Calu3 (cell line): ENCODE measurements around the gene OOSP2. TPM values are rescaled to one million over a fixed set of nuclear protein-coding genes. Genes with fewer than 3 reads are reported as not detected.

ENCODE experiments used
- BruUV-seq: library from RNA; stranded (reverse); fragments of 400-500 nt; replicated peaks from 2 replicates; lab custom pipeline; 2021; lab: Mats Ljungman, UMichigan
- CTCF ChIA-PET: fragments of 300-600 bp; sonication (Branson Sonifier 250); formaldehyde crosslinking; loops from one replicate; lab custom pipeline; 2022; ENCODE audit warnings: antibody characterized with exemption; lab: Charles Lee
- DNase-seq: peaks from one replicate; pipeline ENCODE4 v3.0.0; 2022
- H3K27ac Mint-ChIP-seq: one replicate; pipeline ENCODE4 v1.8.0; 2022; ENCODE audit warnings: mixed read lengths; ENCODE audit not compliant: unreplicated experiment
- H3K27me3 Mint-ChIP-seq: one replicate; pipeline ENCODE4 v1.8.0; 2022; ENCODE audit warnings: mixed read lengths; ENCODE audit not compliant: unreplicated experiment
- H3K36me3 Mint-ChIP-seq: one replicate; pipeline ENCODE4 v1.8.0; 2022; ENCODE audit warnings: mild to moderate bottlenecking, moderate library complexity, mixed read lengths; ENCODE audit not compliant: insufficient read depth, unreplicated experiment
- H3K4me1 Mint-ChIP-seq: one replicate; pipeline ENCODE4 v1.8.0; 2022; ENCODE audit warnings: mild to moderate bottlenecking, low read depth, mixed read lengths; ENCODE audit not compliant: unreplicated experiment
- H3K4me3 Mint-ChIP-seq: one replicate; pipeline ENCODE4 v1.8.0; 2022; ENCODE audit warnings: mild to moderate bottlenecking, low read depth, moderate library complexity, mixed read lengths; ENCODE audit not compliant: unreplicated experiment
- H3K9me3 Mint-ChIP-seq: one replicate; pipeline ENCODE4 v1.8.0; 2022; ENCODE audit warnings: low read depth, mixed read lengths; ENCODE audit not compliant: unreplicated experiment
- intact Hi-C: fragments of 100-400 bp; cut with micrococcal nuclease; formaldehyde crosslinking; loops from one replicate; pipeline ENCODE4 v1.10.0; 2022; ENCODE audit not compliant: unreplicated experiment
- total RNA-seq: library from RNA; stranded (reverse); gene quantifications from 2 replicates; pipeline ENCODE4 v1.2.3, GENCODE V29; 2022
- TF ChIP-seq, protein P1 (sequence below): fragments of 200-600 bp; IDR thresholded peaks from one replicate; pipeline ENCODE4 v1.8.0; 2022; ENCODE audit warnings: antibody characterized with exemption; ENCODE audit not compliant: unreplicated experiment

Gene OOSP2
- total RNA-seq, 1 experiment from 2014 or later = not detected

DNA sequence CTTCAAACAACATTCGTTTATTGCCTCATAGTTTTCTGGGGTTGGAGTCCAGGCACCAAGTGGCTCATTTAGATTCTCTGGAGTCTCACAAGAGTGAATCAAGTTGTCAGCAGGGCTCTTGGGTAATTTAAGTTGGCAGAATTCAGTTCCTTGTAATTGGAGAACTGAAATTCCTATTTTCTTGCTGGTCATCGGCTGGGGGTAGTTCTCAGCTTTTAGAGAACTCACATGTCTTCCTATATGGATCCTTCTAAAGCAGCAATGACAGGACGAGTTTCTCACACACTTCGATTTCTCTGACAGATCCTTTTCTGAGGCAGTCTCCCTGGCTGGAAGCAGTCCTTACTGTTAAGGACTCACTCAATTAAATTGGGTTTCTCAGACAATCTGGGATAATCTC lies 40.5 kb upstream of the OOSP2 start:
- CTCF ChIA-PET = no interaction called here
- no peaks in the 10 kb centered on the region for H3K36me3 Mint-ChIP-seq
- no peaks in the 10 kb centered on the region for H3K9me3 Mint-ChIP-seq
- H3K4me1 Mint-ChIP-seq = no peaks in the 10 kb centered on the region
- intact Hi-C loops = loop anchor here (5.0 kb wide), 1 partner anchor 58 kb away; the partner anchor contains the start of gene MS4A3
- no peaks in the 10 kb centered on the region for H3K27me3 Mint-ChIP-seq
- H3K4me3 Mint-ChIP-seq = no peak overlapping the region
- DNase-seq = no peak
- no peak overlapping the region for H3K27ac Mint-ChIP-seq
- BruUV-seq = no TSS peak
- TF ChIP-seq, protein P1, sequence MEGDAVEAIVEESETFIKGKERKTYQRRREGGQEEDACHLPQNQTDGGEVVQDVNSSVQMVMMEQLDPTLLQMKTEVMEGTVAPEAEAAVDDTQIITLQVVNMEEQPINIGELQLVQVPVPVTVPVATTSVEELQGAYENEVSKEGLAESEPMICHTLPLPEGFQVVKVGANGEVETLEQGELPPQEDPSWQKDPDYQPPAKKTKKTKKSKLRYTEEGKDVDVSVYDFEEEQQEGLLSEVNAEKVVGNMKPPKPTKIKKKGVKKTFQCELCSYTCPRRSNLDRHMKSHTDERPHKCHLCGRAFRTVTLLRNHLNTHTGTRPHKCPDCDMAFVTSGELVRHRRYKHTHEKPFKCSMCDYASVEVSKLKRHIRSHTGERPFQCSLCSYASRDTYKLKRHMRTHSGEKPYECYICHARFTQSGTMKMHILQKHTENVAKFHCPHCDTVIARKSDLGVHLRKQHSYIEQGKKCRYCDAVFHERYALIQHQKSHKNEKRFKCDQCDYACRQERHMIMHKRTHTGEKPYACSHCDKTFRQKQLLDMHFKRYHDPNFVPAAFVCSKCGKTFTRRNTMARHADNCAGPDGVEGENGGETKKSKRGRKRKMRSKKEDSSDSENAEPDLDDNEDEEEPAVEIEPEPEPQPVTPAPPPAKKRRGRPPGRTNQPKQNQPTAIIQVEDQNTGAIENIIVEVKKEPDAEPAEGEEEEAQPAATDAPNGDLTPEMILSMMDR = no peak

DNA sequence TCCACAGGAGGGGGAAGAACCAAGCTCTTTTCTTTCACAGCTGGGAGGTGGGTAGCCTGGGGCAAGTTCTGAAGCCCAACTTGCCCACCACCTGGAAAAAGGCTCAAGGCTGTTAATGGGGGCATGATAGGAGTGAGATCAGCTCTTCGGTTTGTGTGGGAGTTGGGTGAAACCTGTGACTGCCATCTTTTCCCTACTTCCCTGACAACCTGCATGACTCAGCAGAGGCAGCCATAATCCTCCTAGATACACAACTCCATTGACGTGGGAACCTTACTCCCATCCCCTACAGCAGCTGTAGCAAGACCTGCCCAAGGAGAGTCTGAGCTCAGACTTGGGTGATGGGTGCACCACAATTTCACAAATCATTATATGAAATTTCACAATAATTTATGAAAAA lies 36.5 kb upstream of the OOSP2 start:
- no peak overlapping the region for H3K27ac Mint-ChIP-seq
- H3K9me3 Mint-ChIP-seq = no peaks in the 10 kb centered on the region
- intact Hi-C loops = no loop called here
- no TSS peak for BruUV-seq
- TF ChIP-seq, protein P1 = no peak
- H3K4me1 Mint-ChIP-seq = no peaks in the 10 kb centered on the region
- CTCF ChIA-PET = no interaction called here
- H3K27me3 Mint-ChIP-seq = no peaks in the 10 kb centered on the region
- no peaks in the 10 kb centered on the region for H3K36me3 Mint-ChIP-seq
- no peak overlapping the region for H3K4me3 Mint-ChIP-seq
- no peak for DNase-seq

DNA sequence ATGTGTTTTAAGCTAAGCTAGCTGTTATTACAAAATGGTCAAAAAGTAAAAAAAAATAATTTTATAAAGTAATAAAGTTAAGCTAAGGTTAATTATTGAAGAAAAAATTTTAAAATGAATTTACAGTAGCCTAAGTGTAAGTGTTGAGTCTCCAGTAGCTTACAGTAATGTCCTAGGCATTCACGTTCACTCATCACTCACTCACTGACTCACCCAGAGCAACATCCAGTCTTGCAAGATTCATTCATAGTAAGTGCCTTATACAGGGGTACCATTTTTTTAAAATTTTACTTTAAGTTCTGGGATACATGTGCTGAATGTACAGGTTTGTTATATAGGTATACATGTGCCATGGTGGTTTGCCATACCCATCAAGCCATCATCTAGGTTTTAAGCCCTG lies 34.8 kb upstream of the OOSP2 start:
- Mint-ChIP-seq H3K4me1 (no peaks in the 10 kb centered on the region), H3K27ac (no peak overlapping the region), H3K4me3 (no peak overlapping the region), H3K36me3 (no peaks in the 10 kb centered on the region), H3K27me3 (no peaks in the 10 kb centered on the region), H3K9me3 (peaks cover 2% of the 10 kb centered on the region)
- DNase-seq = no peak
- CTCF ChIA-PET = no interaction called here
- intact Hi-C loops = no loop called here
- no TSS peak for BruUV-seq
- TF ChIP-seq, protein P1 = no peak

DNA sequence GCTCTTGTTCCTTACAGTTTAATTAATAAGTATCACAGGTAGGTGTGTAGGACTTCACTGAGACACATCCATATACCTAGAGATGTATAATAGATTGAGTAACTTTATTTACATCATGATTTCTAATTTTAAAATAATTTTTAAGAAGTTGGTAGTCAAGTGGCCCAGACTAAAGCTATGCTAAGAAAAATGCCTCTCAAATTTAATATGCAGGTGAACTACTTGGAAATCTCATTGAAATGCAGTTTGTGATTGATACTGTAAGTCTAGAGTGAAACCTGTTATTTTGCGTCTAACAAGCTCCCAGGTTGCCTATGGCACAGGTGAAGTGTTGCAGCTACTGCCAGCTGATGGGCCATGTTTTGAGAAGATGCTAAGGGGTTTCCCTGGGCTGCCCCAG lies 23.3 kb upstream of the OOSP2 start, which contains the start of gene OOSP4B:
TSS of gene OOSP4B (plus strand) at position 301 of the 400 bp plus-strand sequence.
- TF ChIP-seq, protein P1 = no peak

More for the DNA sequence above, 23.3 kb upstream of the OOSP2 start, which contains the start of gene OOSP4B:
- no peak for DNase-seq
- BruUV-seq = no TSS peak
- Mint-ChIP-seq H3K36me3 (no peaks in the 10 kb centered on the region), H3K27ac (no peak within 1 kb of the TSS), H3K27me3 (no peaks in the 10 kb centered on the region), H3K4me1 (peaks cover 8% of the 10 kb centered on the region), H3K4me3 (no peak within 1 kb of the TSS), H3K9me3 (peaks cover 3% of the 10 kb centered on the region)
- CTCF ChIA-PET = no interaction called here
- intact Hi-C loops = no loop called here
